ENCODE measurements around the gene CSTPP1. TPM values are rescaled to one million over a fixed set of nuclear protein-coding genes. Genes with fewer than 3 reads are reported as not detected.
A peak's percentile ranks its signal among the peaks of the same experiment; 100 is the strongest.
"Not testable (repeated sequence)": the region's sequence is repeated elsewhere in the genome, so short reads cannot be mapped to it uniquely, and the experiment has no call there.

Gene CSTPP1
- total RNA-seq, 2 experiments from 2014 or later = 16.7 to 20.4 TPM

DNA sequence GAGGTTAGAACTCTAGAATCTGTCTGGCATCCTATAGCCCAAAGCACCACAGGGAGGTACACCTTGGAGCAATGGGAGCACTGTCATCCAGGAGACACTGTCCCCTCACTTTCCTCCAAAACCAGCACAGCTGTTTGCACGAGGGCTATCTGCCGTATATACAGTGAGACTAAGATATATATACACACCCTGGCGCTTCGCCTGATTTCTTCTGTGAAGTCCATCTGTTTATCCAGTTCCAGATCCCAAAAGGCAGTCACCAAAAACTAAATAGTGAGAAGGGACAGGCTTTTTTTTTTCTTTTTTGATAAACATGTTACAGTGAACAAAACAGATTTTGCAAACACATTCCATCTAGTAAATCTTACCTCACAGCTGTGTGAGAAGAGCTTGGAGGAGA is 171.7 kb downstream of the CSTPP1 start:
- no peaks in the 10 kb centered on the region for H3K27me3 Mint-ChIP-seq
- ChIA-PET POLR2A (no interaction called here), CTCF (no interaction called here)
- H3K9me3 Mint-ChIP-seq = no peaks in the 10 kb centered on the region
- DNase-seq = no peak
- H3K4me3 Mint-ChIP-seq = no peak overlapping the region
- H3K27ac Mint-ChIP-seq = no peak overlapping the region
- no peaks in the 10 kb centered on the region for H3K36me3 Mint-ChIP-seq (ENCODE audit: low read depth)
- no peaks in the 10 kb centered on the region for H3K4me1 Mint-ChIP-seq

DNA sequence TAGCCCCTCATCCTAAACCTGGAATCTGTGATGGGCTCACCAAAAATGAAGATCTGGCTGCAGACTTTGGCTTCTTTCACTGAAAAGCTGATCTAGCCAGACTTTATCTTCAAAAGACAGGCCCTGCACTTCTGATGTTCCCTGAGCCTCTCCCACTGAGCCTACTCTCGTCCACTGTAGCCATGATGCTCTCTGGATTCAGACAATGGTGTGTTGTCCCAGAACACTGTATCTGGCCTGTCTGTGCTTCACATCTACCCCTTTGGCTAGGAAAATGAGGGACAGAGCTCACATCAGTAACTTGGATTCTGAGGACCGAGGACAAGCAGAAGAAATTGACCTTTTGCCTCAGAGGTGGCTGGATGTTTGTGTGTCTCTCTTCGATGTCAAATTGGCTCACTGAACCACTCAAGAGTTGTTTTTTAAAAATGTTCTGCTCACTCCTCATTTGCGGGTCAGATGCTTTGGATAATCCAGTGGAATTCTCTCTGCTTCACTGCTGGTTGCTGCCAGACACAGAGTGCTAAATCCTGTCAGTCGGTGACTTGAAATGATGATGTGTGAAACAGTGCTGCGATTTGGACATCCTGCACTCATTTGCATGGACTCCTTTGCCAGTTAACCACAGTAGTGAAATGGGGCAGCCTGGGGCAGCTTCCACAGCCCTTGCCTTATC is 172.6 kb downstream of the CSTPP1 start:
- no peaks in the 10 kb centered on the region for H3K27me3 Mint-ChIP-seq
- ChIA-PET POLR2A (no interaction called here), CTCF (no interaction called here)
- no peak for DNase-seq
- H3K27ac Mint-ChIP-seq = no peak overlapping the region
- no peaks in the 10 kb centered on the region for H3K9me3 Mint-ChIP-seq
- H3K4me3 Mint-ChIP-seq = no peak overlapping the region
- no peaks in the 10 kb centered on the region for H3K36me3 Mint-ChIP-seq (ENCODE audit: low read depth)
- no peaks in the 10 kb centered on the region for H3K4me1 Mint-ChIP-seq

DNA sequence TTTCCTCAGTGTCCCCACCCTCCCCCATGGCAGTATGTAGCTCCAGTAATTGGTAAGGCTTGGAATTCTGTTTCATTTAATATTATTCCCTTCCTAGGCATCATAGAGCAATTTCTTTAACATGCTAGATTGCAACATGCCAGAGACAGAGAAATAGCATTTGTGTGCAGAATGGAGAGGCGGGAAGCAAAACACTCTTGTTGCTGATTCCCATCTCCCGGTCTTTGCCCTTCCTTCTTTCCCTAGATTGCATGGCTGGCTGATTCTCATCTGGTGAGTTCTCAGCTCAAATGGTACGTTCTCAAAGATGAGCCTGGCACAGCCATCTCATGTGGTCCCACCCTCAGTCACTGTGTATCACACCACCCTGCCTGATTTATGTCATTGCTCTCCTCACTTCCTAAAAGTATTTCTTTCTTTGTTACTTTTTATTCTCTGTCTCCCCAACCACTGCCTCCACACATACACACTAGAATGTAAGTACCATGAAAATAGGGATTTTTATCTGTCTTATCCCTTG is 173.2 kb downstream of the CSTPP1 start:
- ChIA-PET CTCF (no interaction called here), POLR2A (no interaction called here)
- Mint-ChIP-seq H3K27ac (no peak overlapping the region), H3K36me3 (ENCODE audit: low read depth) (no peaks in the 10 kb centered on the region), H3K27me3 (peaks cover 1% of the 10 kb centered on the region), H3K4me3 (no peak overlapping the region), H3K9me3 (no peaks in the 10 kb centered on the region), H3K4me1 (no peaks in the 10 kb centered on the region)
- DNase-seq = no peak

DNA sequence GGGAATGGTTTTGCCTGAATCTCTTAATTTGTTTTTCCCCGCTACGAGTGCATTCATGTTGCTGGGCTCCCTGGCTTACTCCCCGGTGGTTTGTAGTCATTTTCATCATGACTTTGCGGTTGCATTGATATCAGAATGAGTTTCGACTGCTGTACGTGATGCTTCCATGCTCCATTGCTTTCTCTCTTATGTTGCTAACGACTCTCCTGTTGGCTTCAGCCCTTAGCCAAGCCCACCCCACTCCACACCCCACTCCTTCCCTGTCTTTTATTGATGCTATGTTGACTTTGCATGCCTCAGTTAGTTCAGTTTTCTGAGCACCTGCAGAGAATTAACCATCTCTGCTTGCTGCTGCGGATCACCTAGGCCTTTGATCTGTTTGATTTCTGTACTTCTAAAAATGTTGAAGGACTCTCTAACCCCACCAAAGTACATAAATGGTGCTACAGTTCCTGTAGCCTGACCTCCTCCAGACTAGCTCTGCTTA is 174.8 kb downstream of the CSTPP1 start:
- Mint-ChIP-seq H3K9me3 (no peaks in the 10 kb centered on the region), H3K4me1 (no peaks in the 10 kb centered on the region), H3K36me3 (ENCODE audit: low read depth) (no peaks in the 10 kb centered on the region), H3K27ac (no peak overlapping the region), H3K27me3 (peaks cover 9% of the 10 kb centered on the region), H3K4me3 (no peak overlapping the region)
- DNase-seq = no peak
- ChIA-PET CTCF (no interaction called here), POLR2A (no interaction called here)

GRCh38 chr11:47112941-47113340 is 176.4 kb downstream of the CSTPP1 start:
- POLR2A ChIA-PET; DNase-seq; H3K36me3 Mint-ChIP-seq (ENCODE audit: low read depth); H3K27ac Mint-ChIP-seq; H3K4me3 Mint-ChIP-seq; H3K4me1 Mint-ChIP-seq; H3K9me3 Mint-ChIP-seq; H3K27me3 Mint-ChIP-seq; CTCF ChIA-PET: not testable (repeated sequence)

GRCh38 chr11:47118958-47119688 is 182.6 kb downstream of the CSTPP1 start:
- not testable (repeated sequence) for H3K4me3 Mint-ChIP-seq

DNA sequence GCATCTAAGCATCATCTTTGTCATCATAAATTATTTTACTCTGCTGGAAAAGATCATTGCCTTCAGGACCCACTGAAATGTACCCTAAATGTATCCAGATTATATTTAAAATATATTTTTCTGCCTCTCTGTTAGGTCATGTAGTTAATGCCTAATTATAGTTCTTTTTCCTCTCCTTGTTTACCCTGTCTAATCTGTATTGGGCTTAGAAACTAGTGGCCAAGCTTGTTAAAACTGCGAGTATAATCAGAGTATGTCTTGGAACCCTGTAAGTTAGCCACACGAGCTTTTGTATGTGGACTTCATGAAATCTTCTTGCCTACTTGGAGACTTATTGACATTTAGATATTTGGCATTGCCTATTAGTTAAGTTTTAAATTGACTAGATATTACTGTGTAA is 184.5 kb downstream of the CSTPP1 start:
- CTCF ChIA-PET = no interaction called here
- H3K4me1 Mint-ChIP-seq = no peaks in the 10 kb centered on the region
- POLR2A ChIA-PET = no interaction called here
- H3K36me3 Mint-ChIP-seq (ENCODE audit: low read depth) = no peaks in the 10 kb centered on the region
- H3K27ac Mint-ChIP-seq = no peak overlapping the region
- H3K4me3 Mint-ChIP-seq = no peak overlapping the region
- H3K9me3 Mint-ChIP-seq = no peaks in the 10 kb centered on the region
- H3K27me3 Mint-ChIP-seq = peaks cover 2% of the 10 kb centered on the region
- no peak for DNase-seq

More at GRCh38 chr11:47118958-47119688, 182.6 kb downstream of the CSTPP1 start:
- H3K4me1 Mint-ChIP-seq; H3K36me3 Mint-ChIP-seq (ENCODE audit: low read depth); H3K27ac Mint-ChIP-seq; H3K27me3 Mint-ChIP-seq; CTCF ChIA-PET; H3K9me3 Mint-ChIP-seq: not testable (repeated sequence)
- DNase-seq = peak; percentile 46
- POLR2A ChIA-PET = interaction anchor here (0.7 kb wide), 1 partner anchor 14 kb away, joined by 3 read pairs; no protein-coding TSS in a partner anchor

GRCh38 chr11:47121731-47122130 is 185.2 kb downstream of the CSTPP1 start:
- H3K9me3 Mint-ChIP-seq = no peaks in the 10 kb centered on the region
- no peak overlapping the region for H3K4me3 Mint-ChIP-seq
- CTCF ChIA-PET = no interaction called here

DNA sequence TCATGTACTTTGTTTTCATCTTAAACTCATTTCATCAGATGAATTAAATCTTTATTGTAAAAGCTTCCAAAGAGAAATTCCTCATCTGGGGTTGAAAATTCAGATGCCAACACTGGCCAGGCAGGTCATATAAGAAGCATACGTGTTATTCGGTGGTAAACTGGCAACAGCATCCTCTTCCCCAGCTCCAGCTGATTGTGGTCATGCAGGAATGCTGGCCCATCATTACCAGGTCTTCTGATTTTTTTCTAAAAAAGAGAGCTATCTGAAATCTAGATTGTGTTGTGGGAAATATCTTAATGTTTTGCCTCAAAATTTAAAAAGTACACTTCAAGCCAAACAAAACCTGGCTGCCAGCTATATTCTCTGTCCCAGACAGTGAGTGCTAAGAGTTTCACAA is 186.5 kb downstream of the CSTPP1 start:
- no peak for DNase-seq
- CTCF ChIA-PET = no interaction called here
- H3K27ac Mint-ChIP-seq = no peak overlapping the region
- no peaks in the 10 kb centered on the region for H3K27me3 Mint-ChIP-seq
- H3K4me1 Mint-ChIP-seq = no peaks in the 10 kb centered on the region
- POLR2A ChIA-PET = no interaction called here
- H3K4me3 Mint-ChIP-seq = no peak overlapping the region
- no peaks in the 10 kb centered on the region for H3K9me3 Mint-ChIP-seq
- H3K36me3 Mint-ChIP-seq (ENCODE audit: low read depth) = no peaks in the 10 kb centered on the region

More at GRCh38 chr11:47121731-47122130, 185.2 kb downstream of the CSTPP1 start:
- DNase-seq = no peak
- Mint-ChIP-seq H3K36me3 (ENCODE audit: low read depth) (no peaks in the 10 kb centered on the region), H3K27me3 (no peaks in the 10 kb centered on the region), H3K27ac (no peak overlapping the region), H3K4me1 (no peaks in the 10 kb centered on the region)
- POLR2A ChIA-PET = no interaction called here

GRCh38 chr11:47124675-47125074 is 188.1 kb downstream of the CSTPP1 start:
- no peaks in the 10 kb centered on the region for H3K36me3 Mint-ChIP-seq (ENCODE audit: low read depth)
- POLR2A ChIA-PET = no interaction called here
- CTCF ChIA-PET = no interaction called here
- H3K27me3 Mint-ChIP-seq = no peaks in the 10 kb centered on the region
- H3K27ac Mint-ChIP-seq = no peak overlapping the region
- H3K9me3 Mint-ChIP-seq = no peaks in the 10 kb centered on the region
- DNase-seq = no peak
- no peak overlapping the region for H3K4me3 Mint-ChIP-seq
- H3K4me1 Mint-ChIP-seq = no peaks in the 10 kb centered on the region

DNA sequence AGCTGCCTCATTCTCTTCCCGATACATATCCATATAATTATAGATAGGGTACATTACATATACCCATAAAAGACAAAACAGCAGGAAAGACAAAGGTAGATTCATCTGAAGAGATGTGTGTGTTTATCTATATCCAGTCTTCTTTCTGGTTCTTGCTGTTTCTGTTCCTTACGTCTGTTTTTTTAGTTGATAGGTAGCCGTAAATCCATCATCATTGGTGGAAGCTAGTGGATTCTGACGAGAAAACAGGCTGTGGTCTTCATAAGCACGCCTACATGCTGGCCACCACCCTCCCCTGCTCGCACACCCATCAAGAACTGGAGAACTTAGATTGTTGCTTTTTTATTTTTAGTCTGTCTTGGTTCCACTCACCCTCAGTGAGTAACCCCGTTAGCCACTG is 188.5 kb downstream of the CSTPP1 start:
- H3K4me3 Mint-ChIP-seq = no peak overlapping the region
- DNase-seq = no peak
- ChIA-PET POLR2A (no interaction called here), CTCF (no interaction called here)
- H3K27ac Mint-ChIP-seq = no peak overlapping the region
- H3K27me3 Mint-ChIP-seq = no peaks in the 10 kb centered on the region
- no peaks in the 10 kb centered on the region for H3K36me3 Mint-ChIP-seq (ENCODE audit: low read depth)
- H3K4me1 Mint-ChIP-seq = no peaks in the 10 kb centered on the region
- H3K9me3 Mint-ChIP-seq = no peaks in the 10 kb centered on the region

GRCh38 chr11:47127213-47127612 is 190.7 kb downstream of the CSTPP1 start:
- no peak overlapping the region for H3K4me3 Mint-ChIP-seq
- POLR2A ChIA-PET = no interaction called here
- H3K27ac Mint-ChIP-seq = no peak overlapping the region
- H3K4me1 Mint-ChIP-seq = no peaks in the 10 kb centered on the region
- H3K36me3 Mint-ChIP-seq (ENCODE audit: low read depth) = no peaks in the 10 kb centered on the region
- no peaks in the 10 kb centered on the region for H3K27me3 Mint-ChIP-seq
- no peak for DNase-seq
- CTCF ChIA-PET = no interaction called here
- H3K9me3 Mint-ChIP-seq = no peaks in the 10 kb centered on the region

DNA sequence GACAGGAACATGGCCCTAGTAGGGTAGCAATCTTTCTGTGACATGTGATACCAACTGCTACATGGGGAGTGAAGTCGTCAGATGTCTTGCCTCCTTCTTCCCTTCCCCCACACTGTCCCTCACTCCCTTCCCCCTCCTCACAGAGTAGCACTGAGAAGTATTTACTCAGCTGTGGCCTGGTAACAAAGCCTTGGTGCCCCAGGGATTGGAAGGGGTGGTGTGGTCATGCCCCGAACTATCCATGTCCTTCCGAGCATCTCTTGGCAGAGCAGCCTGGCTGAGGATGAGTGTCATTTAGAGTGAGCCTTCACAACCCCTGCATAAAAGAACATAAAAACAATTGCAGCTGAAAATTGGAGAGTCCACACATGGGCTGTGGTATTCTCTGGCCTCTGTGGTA is 194.0 kb downstream of the CSTPP1 start:
- no peaks in the 10 kb centered on the region for H3K27me3 Mint-ChIP-seq
- H3K27ac Mint-ChIP-seq = no peak overlapping the region
- H3K9me3 Mint-ChIP-seq = no peaks in the 10 kb centered on the region
- POLR2A ChIA-PET = no interaction called here
- no peaks in the 10 kb centered on the region for H3K4me1 Mint-ChIP-seq
- DNase-seq = no peak
- no peak overlapping the region for H3K4me3 Mint-ChIP-seq
- no peaks in the 10 kb centered on the region for H3K36me3 Mint-ChIP-seq (ENCODE audit: low read depth)
- CTCF ChIA-PET = no interaction called here

GRCh38 chr11:47131136-47131535 is 194.6 kb downstream of the CSTPP1 start:
- DNase-seq = no peak
- no peaks in the 10 kb centered on the region for H3K27me3 Mint-ChIP-seq
- no peaks in the 10 kb centered on the region for H3K4me1 Mint-ChIP-seq
- no peak overlapping the region for H3K4me3 Mint-ChIP-seq
- no peaks in the 10 kb centered on the region for H3K36me3 Mint-ChIP-seq (ENCODE audit: low read depth)
- ChIA-PET CTCF (interaction anchor here (0.6 to 1.1 kb wide), 2 partner anchors 22 to 109 kb away, joined by 3 read pairs; no protein-coding TSS in a partner anchor), POLR2A (no interaction called here)
- no peaks in the 10 kb centered on the region for H3K9me3 Mint-ChIP-seq
- H3K27ac Mint-ChIP-seq = no peak overlapping the region

Data from activated CD4-positive, alpha-beta memory T cell treated with anti-CD3 and anti-CD28 coated beads, Interleukin-2, amount 10 ng/mL, durations not matched to agents 7 days and 5 days (primary cell).